Measurements from ENCODE around the gene HSD17B2.

GRCh38 chr16:82016964-82017363, 18.1 kb upstream of the HSD17B2 start:
- TF ChIP-seq, protein P1, sequence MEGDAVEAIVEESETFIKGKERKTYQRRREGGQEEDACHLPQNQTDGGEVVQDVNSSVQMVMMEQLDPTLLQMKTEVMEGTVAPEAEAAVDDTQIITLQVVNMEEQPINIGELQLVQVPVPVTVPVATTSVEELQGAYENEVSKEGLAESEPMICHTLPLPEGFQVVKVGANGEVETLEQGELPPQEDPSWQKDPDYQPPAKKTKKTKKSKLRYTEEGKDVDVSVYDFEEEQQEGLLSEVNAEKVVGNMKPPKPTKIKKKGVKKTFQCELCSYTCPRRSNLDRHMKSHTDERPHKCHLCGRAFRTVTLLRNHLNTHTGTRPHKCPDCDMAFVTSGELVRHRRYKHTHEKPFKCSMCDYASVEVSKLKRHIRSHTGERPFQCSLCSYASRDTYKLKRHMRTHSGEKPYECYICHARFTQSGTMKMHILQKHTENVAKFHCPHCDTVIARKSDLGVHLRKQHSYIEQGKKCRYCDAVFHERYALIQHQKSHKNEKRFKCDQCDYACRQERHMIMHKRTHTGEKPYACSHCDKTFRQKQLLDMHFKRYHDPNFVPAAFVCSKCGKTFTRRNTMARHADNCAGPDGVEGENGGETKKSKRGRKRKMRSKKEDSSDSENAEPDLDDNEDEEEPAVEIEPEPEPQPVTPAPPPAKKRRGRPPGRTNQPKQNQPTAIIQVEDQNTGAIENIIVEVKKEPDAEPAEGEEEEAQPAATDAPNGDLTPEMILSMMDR (IDR thresholded peaks at IDR 0.05): no peak
- no peak for TF ChIP-seq EP300 (IDR thresholded peaks at IDR 0.05)
- no peak for TF ChIP-seq POLR2A (IDR thresholded peaks at IDR 0.05)
